Lung microvascular endothelial cell (primary cell): ENCODE data around the gene LRRC8C. TPM values are rescaled to one million over a fixed set of nuclear protein-coding genes. Genes with fewer than 3 reads are reported as not detected.
"Not testable (repeated sequence)": the region's sequence is repeated elsewhere in the genome, so short reads cannot be mapped to it uniquely, and the experiment has no call there.

Source experiments
- DNase-seq, 2 donors: peaks; one replicate each; pipeline versions ENCODE4 v3.0.0 to v3.0.0-alpha.2; 2010; ENCODE audit warnings: low read depth in 2 of 2
- total RNA-seq: library from RNA; depleted of rRNA; stranded (reverse); fragments of >200 nt; gene quantifications from 2 replicates; pipeline ENCODE4 v1.2.1, GENCODE V29; 2014

LRRC8C gene
- total RNA-seq, 1 donor from 2014 or later: 16.3 TPM

DNA sequence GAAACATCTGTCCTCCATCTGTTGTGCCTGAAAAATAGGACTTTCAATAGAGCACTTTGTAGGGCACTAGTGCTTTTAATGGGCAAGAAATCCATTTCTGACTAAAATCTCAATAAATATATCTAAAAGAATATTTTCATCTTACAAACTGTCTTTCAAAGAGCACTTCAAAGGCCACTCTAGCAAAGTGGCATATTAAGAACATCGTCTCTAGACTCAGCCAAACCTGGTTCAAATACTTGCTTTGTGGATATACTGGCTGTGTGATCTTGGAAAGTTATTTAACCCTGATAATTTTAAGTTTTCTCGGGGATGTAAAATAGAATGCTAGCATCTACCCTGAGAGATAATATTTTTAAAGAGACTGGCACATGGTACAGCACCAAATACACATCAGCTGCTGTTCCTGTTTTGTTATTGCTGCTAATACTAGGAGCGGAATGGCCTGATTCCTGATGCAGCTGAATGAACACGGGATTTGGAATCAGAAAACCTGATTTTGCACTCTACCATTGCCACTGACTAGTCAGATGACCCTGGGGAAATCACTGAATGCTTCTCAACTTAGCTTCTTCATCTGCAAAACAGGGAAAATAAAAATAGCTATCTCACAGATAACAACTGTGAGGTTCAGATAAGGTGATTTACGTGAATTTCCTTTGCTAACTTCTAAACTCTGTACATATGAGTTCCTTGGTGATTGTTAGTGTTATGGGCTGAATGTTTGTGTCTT is 25.2 kb upstream of the LRRC8C start:
- no peak for DNase-seq

DNA sequence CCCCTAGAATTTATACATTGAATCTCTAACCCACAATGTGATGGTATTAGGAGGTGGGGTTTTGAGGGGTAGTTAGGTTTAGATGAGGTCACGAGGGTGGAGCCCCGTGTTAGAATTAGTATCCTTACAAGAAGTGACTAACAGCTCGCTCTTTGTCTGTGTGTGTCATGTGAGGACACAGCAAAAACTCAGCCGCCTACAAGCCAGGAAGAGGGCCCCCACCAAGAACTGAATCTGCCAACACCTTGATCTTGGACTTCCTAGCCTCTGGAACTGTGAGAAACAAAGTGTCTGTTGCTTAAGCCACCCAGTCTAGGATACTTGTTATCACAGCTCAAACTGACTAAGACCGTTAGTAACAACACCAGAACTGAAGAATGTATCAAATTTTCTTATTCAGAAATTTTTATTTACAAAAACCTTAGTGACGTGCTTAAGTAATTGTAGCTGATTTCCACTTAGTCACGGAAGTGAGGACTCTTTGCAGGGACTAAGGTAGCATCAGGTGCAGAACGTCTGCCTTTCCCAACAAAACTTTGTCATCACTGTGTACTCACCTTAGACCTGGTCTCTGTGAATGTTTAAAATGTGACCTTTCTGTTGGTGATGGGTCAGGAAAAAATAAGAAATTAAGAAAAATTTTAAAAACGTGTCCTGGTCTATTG is 24.5 kb upstream of the LRRC8C start:
- peak in 1 of 2 donors; percentile 82 for DNase-seq

DNA sequence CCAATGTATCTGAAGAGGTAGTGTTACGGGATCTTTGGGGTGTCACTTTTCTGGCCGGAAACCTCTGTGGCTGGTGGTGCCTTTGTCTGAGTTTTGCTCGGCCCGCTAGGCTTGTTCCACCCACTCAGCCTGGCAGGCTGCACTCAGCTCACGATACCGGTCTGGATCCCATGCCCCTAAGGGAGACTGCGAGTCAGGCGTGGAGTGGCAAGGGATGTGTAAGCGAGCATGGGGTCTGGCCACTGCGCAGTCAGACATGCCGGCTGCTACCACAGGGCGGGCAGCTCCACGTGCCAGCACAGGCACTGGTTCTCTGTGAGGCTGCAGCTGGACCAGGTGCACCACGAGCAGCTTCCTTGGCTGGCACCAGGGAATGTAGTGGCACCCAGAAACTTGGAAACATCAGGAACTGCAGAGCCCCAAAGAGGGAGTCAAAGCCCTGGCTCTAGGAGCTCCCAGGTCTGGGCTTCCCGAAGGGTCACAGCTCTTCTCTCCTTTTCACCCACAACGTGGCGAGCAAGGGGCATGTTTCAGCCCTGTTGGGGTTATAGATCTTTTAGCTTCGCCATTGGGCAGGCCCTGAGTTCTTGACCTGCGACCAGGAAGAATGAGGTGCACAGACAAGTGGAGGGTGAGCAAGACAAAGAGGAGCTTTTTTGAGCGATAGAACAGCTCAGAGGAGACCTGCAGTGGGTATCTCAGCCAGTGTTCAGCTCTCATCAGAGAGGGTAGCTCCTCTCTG is 23.8 kb upstream of the LRRC8C start:
- DNase-seq: no peak

DNA sequence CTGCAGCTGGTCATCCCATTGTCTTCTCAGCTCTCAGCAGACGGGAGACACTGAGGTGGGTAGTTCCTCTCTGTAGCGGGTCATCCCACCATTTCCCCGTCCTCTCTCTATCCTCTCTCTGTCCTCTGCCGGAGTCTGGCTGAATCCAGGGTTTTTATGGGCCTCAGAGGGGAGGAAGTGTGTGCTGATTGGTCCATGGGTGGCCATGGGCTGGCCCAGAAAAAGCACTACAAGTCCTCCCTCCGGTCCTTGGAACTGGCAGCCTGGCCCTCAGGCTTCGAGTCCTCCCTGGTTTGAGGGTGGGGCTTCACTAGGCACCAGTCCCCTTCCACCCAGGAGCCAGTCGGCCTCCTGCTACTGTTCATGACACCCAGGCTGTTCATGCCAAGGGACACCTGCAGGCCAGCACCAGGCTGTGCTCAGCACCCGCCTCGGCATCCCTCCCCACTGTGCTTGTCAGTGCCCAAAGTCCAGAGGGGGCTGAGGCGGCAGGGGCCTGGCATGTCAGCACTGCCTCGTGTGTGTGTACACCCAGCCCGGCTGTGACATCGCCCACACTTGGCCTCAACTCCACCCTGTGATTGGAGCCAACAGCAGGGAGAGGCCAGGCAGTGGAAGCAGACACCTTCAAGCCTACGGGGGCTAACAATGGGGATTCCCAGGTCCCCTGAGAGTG is 23.0 kb upstream of the LRRC8C start:
- DNase-seq: no peak

DNA sequence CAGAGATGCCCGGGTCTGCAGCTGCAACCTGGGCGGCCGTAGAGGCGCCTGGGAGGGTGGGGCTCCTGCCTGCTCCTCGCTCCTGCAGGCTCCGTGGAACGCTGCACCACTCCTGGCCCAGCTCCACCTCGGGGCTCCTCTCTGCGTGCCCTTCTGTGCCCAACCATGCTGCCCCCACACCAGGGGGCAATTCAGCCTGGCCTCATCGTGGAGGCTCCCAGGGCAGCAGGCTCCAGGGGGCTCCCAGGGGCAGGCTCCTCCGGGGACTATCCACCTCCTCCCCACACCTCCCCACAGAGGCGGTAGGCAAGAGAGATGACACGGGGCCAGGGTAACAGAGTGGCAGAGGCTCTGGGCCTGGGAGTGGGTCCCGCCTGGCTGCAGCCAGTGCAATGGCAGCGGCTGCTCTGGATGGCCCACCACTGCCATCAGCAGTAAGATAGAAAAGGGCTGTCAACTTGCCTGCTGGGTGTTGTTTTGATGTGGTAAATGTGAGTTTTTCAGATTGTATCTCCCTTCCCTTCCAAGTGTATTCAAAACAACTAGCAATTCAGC is 22.4 kb upstream of the LRRC8C start:
- DNase-seq: no peak

DNA sequence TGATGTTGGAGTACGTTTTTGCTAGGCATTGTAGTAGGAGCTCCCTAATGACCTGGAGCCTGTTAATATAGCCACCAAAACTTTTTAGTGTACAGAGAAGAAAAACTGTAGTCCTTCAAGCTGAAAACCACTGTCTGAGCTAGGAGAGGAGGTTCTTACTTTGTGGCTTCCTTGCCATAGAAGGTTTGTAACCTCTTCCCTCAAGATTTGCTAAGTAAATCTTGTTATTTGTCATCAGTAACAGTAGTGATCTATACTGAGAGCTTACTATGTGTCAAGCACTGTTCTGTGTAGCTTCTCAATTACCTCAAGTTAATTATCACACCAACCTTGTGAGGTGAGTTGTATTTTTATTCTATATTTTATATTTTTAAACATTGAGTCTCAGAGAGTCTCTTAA is 21.2 kb upstream of the LRRC8C start:
- DNase-seq: no peak

DNA sequence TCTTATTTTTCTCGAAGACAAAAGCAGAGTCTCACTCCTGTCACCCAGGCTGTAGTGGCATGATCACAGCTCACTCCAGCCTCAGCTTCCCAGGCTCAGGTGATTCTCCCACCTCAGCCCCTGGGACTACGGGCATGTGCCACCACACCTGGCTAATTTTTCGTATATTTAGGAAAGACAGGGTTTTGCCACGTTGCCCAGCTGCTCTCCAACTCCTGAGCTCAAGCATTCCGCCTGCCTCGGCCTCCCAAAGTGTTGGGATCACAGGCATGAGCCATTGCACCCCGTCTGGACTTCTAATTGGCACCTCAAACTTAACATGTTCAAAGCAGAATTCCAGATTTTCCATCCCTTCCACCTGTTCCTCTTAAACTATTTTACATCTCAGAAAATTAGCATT is 19.0 kb upstream of the LRRC8C start:
- no peak for DNase-seq

DNA sequence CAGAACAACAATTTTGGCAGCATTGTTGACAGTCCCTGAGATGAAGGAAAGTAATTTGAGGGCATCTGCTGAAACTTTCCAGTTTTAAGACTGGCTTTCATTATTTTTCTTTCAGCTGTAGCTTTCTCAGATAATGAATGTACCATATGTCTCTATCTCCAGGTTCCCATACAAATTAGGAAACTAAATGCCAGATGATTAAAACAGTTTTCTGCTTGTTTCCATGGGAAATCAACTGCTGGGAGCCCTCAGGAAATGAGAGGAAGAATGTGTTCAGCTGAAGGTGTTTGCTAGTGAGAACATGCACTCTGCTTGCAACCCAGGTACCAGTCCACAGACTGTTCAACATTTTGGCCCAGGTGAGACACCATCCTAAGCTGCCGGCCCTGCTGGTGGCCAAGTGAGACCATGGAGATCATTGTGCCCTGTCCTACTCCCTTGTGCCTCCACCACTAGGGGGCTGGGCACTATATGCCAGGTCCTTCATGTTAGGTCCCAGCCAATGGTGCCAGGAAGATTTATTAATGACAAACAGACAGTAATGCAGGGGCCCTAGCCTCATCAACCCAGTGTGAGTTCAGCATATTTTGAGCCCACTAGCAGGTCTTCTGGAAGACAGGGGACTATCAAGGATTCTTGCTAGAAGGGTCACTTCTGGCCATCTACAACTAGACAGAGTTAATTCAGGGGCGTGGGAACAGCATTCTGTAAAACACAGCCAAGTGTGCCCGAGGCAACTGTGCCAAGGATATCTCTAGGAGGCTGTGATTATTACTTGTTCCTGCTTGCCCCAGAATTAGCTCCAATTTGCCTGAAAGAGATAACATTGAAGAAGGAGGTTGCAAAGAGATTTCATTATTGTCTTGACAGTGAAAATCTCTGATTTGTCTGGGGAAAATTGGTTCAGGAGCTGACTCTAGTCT is 17.0 kb upstream of the LRRC8C start:
- peak in 1 of 2 donors; percentile 37 for DNase-seq

DNA sequence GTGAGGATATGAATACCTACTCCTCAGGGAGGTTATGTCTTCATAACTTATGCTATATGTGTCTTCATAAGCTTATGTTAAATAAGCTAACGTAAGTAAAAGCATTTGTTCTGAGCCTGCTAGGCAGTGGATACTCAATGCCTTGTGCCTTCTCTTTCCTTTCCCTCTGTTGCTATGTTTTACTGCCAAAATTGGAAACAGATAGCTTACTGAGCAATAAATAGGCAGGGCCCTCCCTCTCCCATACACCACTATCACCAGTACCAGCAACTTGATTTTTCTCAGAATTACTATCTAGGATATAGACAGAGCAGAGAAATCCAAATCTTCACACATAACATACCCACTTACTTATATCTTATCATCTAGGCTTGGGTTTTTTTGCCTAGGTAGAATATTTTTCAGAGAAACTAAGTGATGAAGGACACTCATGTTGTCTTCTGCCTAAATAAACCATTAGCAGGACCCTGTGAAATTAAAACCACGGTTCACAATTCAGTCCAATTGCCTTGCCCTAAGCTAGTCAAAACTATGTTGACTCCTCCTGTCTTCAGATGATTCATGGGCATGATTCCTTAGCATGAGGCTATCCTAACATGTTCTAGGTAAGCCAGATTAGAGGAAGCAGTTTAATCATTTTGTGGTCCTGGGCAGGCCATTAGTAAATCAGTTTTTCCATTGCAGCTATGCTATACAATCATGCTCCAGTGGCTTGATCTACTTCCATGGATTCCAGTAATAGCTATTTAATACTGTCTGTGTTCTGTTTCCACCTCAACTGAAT is 15.9 kb upstream of the LRRC8C start:
- DNase-seq: no peak

DNA sequence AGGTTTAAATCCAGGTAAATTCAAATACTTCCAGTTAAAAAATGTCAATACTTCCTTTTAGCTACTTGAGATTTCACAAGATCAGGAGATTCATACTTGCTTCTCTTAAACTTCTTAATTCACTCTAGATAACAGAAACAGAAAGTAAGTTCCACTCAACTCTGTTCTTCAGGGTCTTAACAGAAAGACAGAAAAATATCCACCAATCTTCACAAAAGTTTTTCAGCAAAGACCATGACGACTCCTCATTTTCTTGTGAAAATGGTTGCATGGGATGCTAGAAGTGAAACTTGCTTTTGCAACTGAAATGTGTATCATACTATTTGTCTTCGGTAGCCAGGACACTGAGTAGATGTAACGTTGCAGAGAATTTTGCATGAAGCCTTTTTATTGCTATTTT is 12.3 kb upstream of the LRRC8C start:
- DNase-seq: no peak

DNA sequence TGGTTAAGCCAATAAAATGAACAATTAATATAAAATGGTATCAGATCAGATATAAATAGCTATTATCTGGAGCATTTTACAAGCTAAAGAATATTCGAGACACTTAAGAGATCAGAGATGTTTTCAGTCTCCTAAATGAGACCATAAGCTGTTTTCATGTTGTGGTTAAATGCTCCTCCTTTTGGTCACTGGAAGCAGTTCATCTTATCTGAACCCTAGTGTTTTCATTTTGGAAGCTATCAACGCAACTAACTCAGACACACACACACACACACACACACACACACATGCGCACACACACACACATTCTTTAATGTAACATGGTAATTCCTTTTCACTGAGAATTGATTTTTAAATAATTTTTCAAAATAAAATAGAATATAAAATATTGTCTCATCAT is 10.0 kb upstream of the LRRC8C start:
- no peak for DNase-seq

DNA sequence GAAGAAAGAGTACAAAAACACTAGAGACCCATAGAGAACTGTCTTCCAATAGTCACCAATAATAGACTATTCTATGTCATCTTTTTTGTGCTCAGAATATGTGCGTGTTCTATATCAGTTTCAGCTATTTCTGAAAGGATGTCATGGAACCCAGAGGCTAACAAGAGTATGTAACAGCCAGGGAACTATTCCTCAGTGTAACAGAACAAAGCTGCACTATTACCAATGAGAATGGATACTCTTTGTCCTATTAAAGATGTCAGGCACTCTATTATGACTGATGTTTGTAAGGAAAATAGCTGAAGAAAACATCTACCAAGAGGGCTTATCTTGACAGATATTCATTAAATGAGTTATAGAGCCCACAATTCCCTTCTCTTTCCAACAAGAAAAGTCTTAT is 8.6 kb upstream of the LRRC8C start:
- no peak for DNase-seq

DNA sequence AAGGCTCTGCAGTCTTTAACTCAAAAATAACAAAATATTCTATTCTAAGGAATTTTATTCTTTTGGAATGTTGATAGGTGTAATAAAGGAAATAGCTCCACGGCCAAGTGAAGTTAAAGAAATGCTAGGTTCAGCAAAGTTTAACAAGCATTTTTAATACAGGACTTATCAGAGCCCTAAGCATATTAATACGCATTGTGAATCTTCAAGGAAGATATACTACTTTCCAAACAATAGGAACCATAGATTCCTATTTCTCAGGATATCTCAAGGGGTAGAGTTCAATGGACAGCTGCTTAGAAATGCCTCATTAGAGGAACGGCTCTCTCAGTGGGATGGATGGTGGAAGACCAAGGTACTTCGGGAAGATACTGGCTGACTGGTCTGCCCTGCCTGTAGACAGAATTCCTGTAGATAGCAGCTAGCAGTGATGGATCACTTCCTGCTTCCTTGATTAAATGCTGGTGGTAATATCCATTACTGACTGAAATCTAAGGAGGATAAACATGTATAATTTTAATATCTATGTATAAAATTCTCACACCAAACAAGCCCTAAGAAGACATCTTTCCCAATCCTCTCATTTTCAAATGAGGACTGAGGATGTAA is 8.1 kb upstream of the LRRC8C start:
- no peak for DNase-seq

DNA sequence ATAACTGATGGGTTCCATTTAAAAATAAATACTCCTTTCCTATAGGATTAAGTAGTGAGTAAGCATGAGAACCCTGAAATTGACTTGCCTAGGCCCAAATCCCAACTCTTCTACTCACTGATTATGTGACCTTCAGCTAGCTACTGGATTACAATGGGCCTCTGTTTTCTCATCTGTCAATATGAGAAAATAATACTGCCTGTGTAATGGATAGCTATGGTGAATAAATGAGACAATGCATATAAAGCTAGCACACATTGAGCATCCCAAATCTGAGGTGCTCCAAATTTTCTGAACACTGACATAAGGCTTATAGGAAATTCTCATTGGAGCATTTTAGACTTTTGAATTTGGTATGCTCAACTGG is 5.3 kb upstream of the LRRC8C start:
- DNase-seq: no peak

DNA sequence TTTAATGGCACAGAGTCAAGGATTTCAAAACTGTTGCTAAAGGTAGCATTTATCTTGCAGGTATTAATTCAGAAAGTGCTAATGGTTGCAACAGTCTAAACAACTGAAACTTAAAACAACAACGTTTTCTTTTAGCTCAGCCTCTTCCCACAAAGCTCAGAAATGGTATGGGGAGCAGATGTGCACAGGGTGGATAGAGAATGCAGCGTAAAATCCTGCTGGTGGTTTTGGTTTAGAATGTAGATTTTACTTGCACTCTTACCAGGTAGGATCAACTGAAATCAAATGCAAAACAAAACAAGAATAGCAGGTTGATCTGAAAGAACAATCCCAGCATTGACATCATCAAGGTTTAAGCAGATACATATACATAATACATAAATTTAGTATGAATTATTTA is 3.8 kb upstream of the LRRC8C start:
- no peak for DNase-seq

DNA sequence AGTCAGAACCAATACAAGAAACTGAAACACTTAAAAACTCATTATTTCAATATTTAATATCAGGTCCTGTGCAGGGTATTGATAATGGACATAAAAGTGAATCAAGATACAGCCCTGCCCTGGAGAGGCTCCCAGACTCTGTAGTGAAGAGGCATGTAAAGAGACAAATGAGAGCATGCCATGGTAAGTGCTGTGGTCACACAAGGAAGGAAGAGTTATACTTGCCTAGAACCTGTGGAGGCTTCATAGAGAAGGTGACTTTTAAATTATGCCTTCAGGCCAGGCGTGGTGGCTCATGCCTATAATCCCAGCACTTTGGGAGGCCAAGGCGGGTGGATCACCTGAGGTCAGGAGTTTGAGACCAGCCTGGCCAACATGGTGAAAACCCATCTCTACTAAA is 3.3 kb upstream of the LRRC8C start:
- DNase-seq: not testable (repeated sequence)

DNA sequence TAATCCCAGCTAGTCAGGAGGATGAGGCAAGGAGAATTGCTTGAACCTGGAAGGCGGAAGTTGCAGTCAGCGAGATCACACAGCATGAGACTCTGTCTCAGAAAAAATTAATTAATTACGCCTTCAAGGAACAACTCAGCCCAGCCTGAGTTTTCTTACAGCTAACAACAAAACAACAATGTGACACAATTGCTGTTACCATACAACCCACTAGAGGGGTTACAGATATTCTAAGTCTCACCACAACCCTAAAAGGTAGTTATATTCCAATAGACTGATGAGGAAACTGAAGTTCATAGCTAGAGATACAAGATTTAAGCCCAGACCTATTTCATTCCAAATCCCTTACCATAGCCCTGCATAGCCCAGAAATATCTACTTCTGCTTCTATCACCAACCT is 2.9 kb upstream of the LRRC8C start:
- DNase-seq: no peak

DNA sequence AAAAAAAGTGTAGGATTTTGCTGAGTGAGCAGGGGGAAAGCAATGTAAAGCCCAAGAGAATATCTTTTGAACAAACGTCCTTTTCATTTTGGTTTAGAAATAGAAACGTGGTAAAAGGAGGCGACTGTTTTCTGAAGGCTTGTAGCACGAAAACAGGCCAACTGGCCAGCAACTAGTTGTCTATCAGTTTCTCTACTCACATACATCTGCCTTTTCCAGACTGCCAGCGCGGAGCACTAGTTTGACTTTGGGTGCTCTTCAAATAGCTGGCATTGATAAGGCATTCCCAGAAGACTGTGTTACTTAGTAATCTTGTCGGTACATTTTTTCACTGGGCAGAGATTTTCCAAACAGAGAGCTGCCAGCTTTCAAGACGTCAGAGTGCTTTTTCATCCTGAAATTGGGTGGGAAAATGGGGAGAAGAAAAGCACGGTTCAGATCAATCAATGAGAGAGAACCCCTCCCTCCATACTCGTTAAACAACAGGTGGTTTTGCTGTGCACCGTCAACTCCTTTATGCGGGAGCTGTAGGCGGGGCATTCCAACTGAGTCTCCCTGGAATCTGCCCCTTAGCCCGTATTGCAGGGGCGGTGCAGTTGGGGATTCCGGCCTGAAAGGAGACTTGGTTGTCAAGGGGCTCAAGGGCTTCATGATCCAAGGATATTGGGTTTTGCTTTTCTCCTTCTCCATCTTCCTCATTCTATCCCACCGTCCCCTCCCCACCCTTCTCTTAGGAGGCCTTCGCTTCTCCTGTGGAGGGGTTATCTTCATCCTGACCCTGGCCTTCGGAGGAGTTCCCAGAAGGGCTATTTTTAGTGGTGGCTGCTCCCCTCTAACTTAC is 884 bp upstream of the LRRC8C start:
- DNase-seq: no peak
